Neutrophil (primary cell): ENCODE data around the gene FZD10.

Source experiments
- H3K27ac ChIP-seq: fragments of 200-600 bp; sonication (generic); 2 replicates; pipeline ENCODE4 v1.5.1; 2016; ENCODE audit warnings: mild to moderate bottlenecking, moderate library complexity
- H3K27me3 ChIP-seq: fragments of 200-600 bp; sonication (generic); 2 replicates; pipeline ENCODE4 v1.6.0; 2016; ENCODE audit warnings: mild to moderate bottlenecking
- H3K36me3 ChIP-seq: fragments of 200-600 bp; sonication (generic); 2 replicates; pipeline ENCODE4 v1.5.1; 2017
- H3K4me1 ChIP-seq, 2 experiments: fragments of 200-600 bp in 1 of 2; sonication (generic) in 1 of 2; 1 replicate in 1 of 2; 2 replicates in 1 of 2; pipeline versions ENCODE4 v1.5.1 to v1.6.1; 2013 to 2016; ENCODE audit warnings: low read depth in 1 of 2, low read length in 1 of 2, mild to moderate bottlenecking in 1 of 2, moderate library complexity in 1 of 2; ENCODE audit not compliant: control insufficient read depth in 1 of 2, insufficient read depth in 1 of 2
- H3K4me3 ChIP-seq, 2 experiments: fragments of 200-600 bp in 1 of 2; sonication (generic) in 1 of 2; 1 replicate in 1 of 2; 2 replicates in 1 of 2; pipeline ENCODE4 v1.5.1; 2013 to 2016; ENCODE audit warnings: low read depth in 1 of 2, low read length in 1 of 2, mild to moderate bottlenecking in 1 of 2, moderate library complexity in 1 of 2
- H3K9me3 ChIP-seq: fragments of 200-600 bp; sonication (generic); 2 replicates; pipeline ENCODE4 v1.5.1; 2016
- CTCF ChIP-seq: fragments of 200-600 bp; sonication (generic); IDR thresholded peaks from 2 replicates; pipeline ENCODE4 v1.5.1; 2016; ENCODE audit warnings: antibody characterized with exemption

The FZD10 gene

GRCh38 chr12:130183585-130184370 is 21.5 kb downstream of the FZD10 start:
- no peaks in the 10 kb centered on the region for H3K36me3 ChIP-seq
- no peaks in the 10 kb centered on the region for H3K4me1 ChIP-seq
- H3K4me3 ChIP-seq, result no peak overlapping the region
- H3K27me3 ChIP-seq, result peaks cover 8% of the 10 kb centered on the region
- no peaks in the 10 kb centered on the region for H3K9me3 ChIP-seq
- H3K27ac ChIP-seq, result no peak overlapping the region
- TF ChIP-seq CTCF, result no peak

- H3K4me1 ChIP-seq, result no peaks in the 10 kb centered on the region
- no peak overlapping the region for H3K27ac ChIP-seq
- H3K9me3 ChIP-seq, result no peaks in the 10 kb centered on the region
- H3K27me3 ChIP-seq, result peaks cover 8% of the 10 kb centered on the region
- no peaks in the 10 kb centered on the region for H3K36me3 ChIP-seq
- H3K4me3 ChIP-seq, result no peak overlapping the region
- no peak for TF ChIP-seq CTCF
Observed at GRCh38 chr12:130184404-130185090, 22.3 kb downstream of the FZD10 start.

- no peak for TF ChIP-seq CTCF
- Histone ChIP-seq H3K9me3 (no peaks in the 10 kb centered on the region), H3K4me1 (no peaks in the 10 kb centered on the region), H3K4me3 (no peak overlapping the region), H3K27me3 (peaks cover 8% of the 10 kb centered on the region), H3K27ac (no peak overlapping the region), H3K36me3 (no peaks in the 10 kb centered on the region)
Observed at GRCh38 chr12:130185455-130186391, 23.5 kb downstream of the FZD10 start.

GRCh38 chr12:130186651-130187268 is 24.5 kb downstream of the FZD10 start:
- no peaks in the 10 kb centered on the region for H3K36me3 ChIP-seq
- no peak overlapping the region for H3K27ac ChIP-seq
- H3K9me3 ChIP-seq, result no peaks in the 10 kb centered on the region
- no peaks in the 10 kb centered on the region for H3K4me1 ChIP-seq
- H3K4me3 ChIP-seq, result no peak overlapping the region
- H3K27me3 ChIP-seq, result peaks cover 8% of the 10 kb centered on the region
- TF ChIP-seq CTCF, result no peak
